HepG2 (cell line): ENCODE results near the gene KLF6. TPM values are rescaled to one million over a fixed set of nuclear protein-coding genes. Genes with fewer than 3 reads are reported as not detected.

Experiments
- ATAC-seq: fragments of 200-7000 bp; cut with Tn5 transposase; 3 replicates; pipeline ENCODE4 v1.9.1; 2020; ENCODE audit warnings: mild to moderate bottlenecking, moderate library complexity
- BruUV-seq: library from RNA; stranded (reverse); fragments of 400-500 nt; replicated peaks from 2 replicates; lab custom pipeline; 2021; lab: Mats Ljungman, UMichigan
- CTCF ChIA-PET: fragments of 300-600 bp; formaldehyde crosslinking; extraction: SDS; loops from one replicate; lab custom pipeline; 2021; ENCODE audit warnings: low total read pairs, inconsistent platforms, low intra/inter-chr PET ratio; lab: Yijun Ruan, JAX
- POLR2A ChIA-PET: fragments of 350-600 bp; sonication (Branson Sonifier 250); formaldehyde crosslinking; loops from one replicate; lab custom pipeline; 2020; ENCODE audit warnings: antibody characterized with exemption, inconsistent platforms; lab: Yijun Ruan, JAX
- DNase-seq: peaks from one replicate; pipeline ENCODE4 v3.0.0-alpha.2; 2015; ENCODE audit warnings: low spot score
- FAIRE-seq: peaks from 3 replicates; lab custom pipeline; 2011; peaks lifted over from hg19 to GRCh38; lab: Jason Lieb, UNC
- H2AFZ ChIP-seq: one replicate; pipeline ENCODE4 v1.6.1; 2011; ENCODE audit warnings: low read length, inconsistent platforms
- H3K27ac ChIP-seq: fragments of 300-600 bp; 3 replicates; pipeline ENCODE4 v1.8.0; 2011; ENCODE audit warnings: mixed run types, mild to moderate bottlenecking, mixed read lengths, low read length, inconsistent platforms; ENCODE audit not compliant: insufficient read depth; ENCODE audit errors: extremely low read length
- H3K27me3 ChIP-seq, 2 experiments: fragments of 200-600 bp in 1 of 2; 2 replicates in 1 of 2; 3 replicates in 1 of 2; pipeline versions ENCODE4 v1.6.0 to v1.8.0; 2011; ENCODE audit warnings: low read length in 2 of 2, mild to moderate bottlenecking in 2 of 2, moderate library complexity in 2 of 2, inconsistent platforms in 1 of 2; ENCODE audit not compliant: insufficient read depth in 2 of 2, control insufficient read depth in 1 of 2
- H3K36me3 ChIP-seq, 2 experiments: fragments of 200-600 bp in 1 of 2; replicated peaks in 1 of 2; 2 replicates in 1 of 2; 3 replicates in 1 of 2; pipeline versions ENCODE4 v1.5.1 to v1.8.0; 2011; ENCODE audit warnings: low read length in 2 of 2, inconsistent platforms in 1 of 2; ENCODE audit not compliant: insufficient read depth in 2 of 2, control insufficient read depth in 1 of 2
- H3K4me1 ChIP-seq: 2 replicates; pipeline ENCODE4 v1.5.1; 2012; ENCODE audit warnings: low read length, inconsistent platforms; ENCODE audit not compliant: insufficient read depth
- H3K4me2 ChIP-seq: 2 replicates; pipeline ENCODE4 v1.6.0; 2011; ENCODE audit warnings: low read depth, low read length, inconsistent platforms
- H3K4me3 ChIP-seq, 3 experiments: fragments of 200-600 bp in 1 of 3; sonication (generic), shearing (Covaris generic) in 1 of 3; replicated peaks in 1 of 3; 2 replicates each; pipeline ENCODE4 v1.5.1; 2011 to 2016; ENCODE audit warnings: low read length in 3 of 3, inconsistent platforms in 2 of 3, low read depth in 2 of 3, mild to moderate bottlenecking in 2 of 3, control low read depth in 1 of 3, mixed read lengths in 1 of 3; ENCODE audit not compliant: insufficient read depth in 1 of 3
- H3K79me2 ChIP-seq: one replicate; pipeline ENCODE4 v1.6.1; 2011; ENCODE audit warnings: low read length, inconsistent platforms; ENCODE audit not compliant: insufficient read depth
- H3K9ac ChIP-seq: 2 replicates; pipeline ENCODE4 v1.6.0; 2011; ENCODE audit warnings: mild to moderate bottlenecking, low read depth, low read length, inconsistent platforms; ENCODE audit not compliant: insufficient read depth
- H3K9me3 ChIP-seq: 2 replicates; pipeline ENCODE4 v1.5.1; 2012; ENCODE audit warnings: mild to moderate bottlenecking, low read length
- H4K20me1 ChIP-seq: 2 replicates; pipeline ENCODE4 v1.6.0; 2011; ENCODE audit warnings: inconsistent platforms, mild to moderate bottlenecking, low read length, moderate library complexity; ENCODE audit not compliant: insufficient read depth
- CBFB ChIP-seq: sonication (generic); formaldehyde crosslinking; IDR thresholded peaks from 2 replicates; pipeline ENCODE4 v1.4.0; 2020; ENCODE audit warnings: missing genetic modification reagents
- FIP1L1 ChIP-seq: fragments of 200-400 bp; formaldehyde crosslinking; IDR thresholded peaks from 2 replicates; pipeline ENCODE4 v1.6.1; 2018; ENCODE audit warnings: low read depth, mild to moderate bottlenecking, low read length, moderate library complexity, borderline replicate concordance; ENCODE audit not compliant: insufficient read depth
- FOSL2 ChIP-seq: sonication (generic); formaldehyde crosslinking; IDR thresholded peaks from 2 replicates; pipeline ENCODE4 v1.4.0; 2020; ENCODE audit warnings: missing genetic modification reagents
- GZF1 ChIP-seq: sonication (generic); formaldehyde crosslinking; IDR thresholded peaks from 2 replicates; pipeline ENCODE4 v1.5.1; 2020; ENCODE audit warnings: mild to moderate bottlenecking, missing genetic modification reagents
- HNRNPL ChIP-seq: fragments of 200-400 bp; formaldehyde crosslinking; IDR thresholded peaks from 2 replicates; pipeline ENCODE4 v1.6.1; 2017; ENCODE audit warnings: mild to moderate bottlenecking, low read depth, low read length
- ISL2 ChIP-seq: sonication (generic); formaldehyde crosslinking; IDR thresholded peaks from 2 replicates; pipeline ENCODE4 v1.5.0; 2020; ENCODE audit warnings: missing genetic modification reagents
- MAFG ChIP-seq: sonication (generic); formaldehyde crosslinking; IDR thresholded peaks from 2 replicates; pipeline ENCODE4 v1.5.1; 2020; ENCODE audit warnings: mild to moderate bottlenecking, missing genetic modification reagents
- POLR2G ChIP-seq: fragments of 200-400 bp; formaldehyde crosslinking; IDR thresholded peaks from 2 replicates; pipeline ENCODE4 v1.6.1; 2018; ENCODE audit warnings: mild to moderate bottlenecking, low read depth, low read length, moderate library complexity
- RBM22 ChIP-seq: fragments of 200-400 bp; formaldehyde crosslinking; optimal IDR thresholded peaks from 2 replicates; pipeline ENCODE3; 2017; ENCODE audit warnings: mild to moderate bottlenecking, low read length, moderate library complexity
- SKIL ChIP-seq: sonication (generic); formaldehyde crosslinking; IDR thresholded peaks from 2 replicates; pipeline ENCODE4 v1.8.0; 2022; ENCODE audit warnings: missing genetic modification reagents, mild to moderate bottlenecking, moderate library complexity, borderline replicate concordance
- TBX3 ChIP-seq: fragments of 450-650 bp; IDR thresholded peaks from 2 replicates; pipeline ENCODE4 v1.6.1; 2017; ENCODE audit warnings: antibody characterized with exemption, mild to moderate bottlenecking, inconsistent platforms, borderline replicate concordance
- ZBTB1 ChIP-seq: sonication (generic); formaldehyde crosslinking; IDR thresholded peaks from 2 replicates; pipeline ENCODE4 v1.4.0; 2020; ENCODE audit warnings: missing genetic modification reagents, borderline replicate concordance
- ZFY ChIP-seq: sonication (generic); formaldehyde crosslinking; IDR thresholded peaks from 2 replicates; pipeline ENCODE4 v1.4.0; 2020; ENCODE audit warnings: missing genetic modification reagents
- ZNF605 ChIP-seq: sonication (generic); formaldehyde crosslinking; IDR thresholded peaks from 2 replicates; pipeline ENCODE4 v1.8.0; 2022; ENCODE audit warnings: mild to moderate bottlenecking, missing genetic modification reagents
- WGBS: methylation state at CpG from one replicate; pipeline ENCODE4 v1.1.6; 2017; ENCODE audit warnings: low lambda C conversion rate; 5-methylcytosine and 5-hydroxymethylcytosine counted together
- in situ Hi-C: cut with HindIII; loops from 2 replicates; pipeline ENCODE4 v1.10.0; 2017; ENCODE audit warnings: low pct_unique_long_range_greater_than_20kb; ENCODE audit not compliant: extremely low pct_ligation_motif_present
- intact Hi-C: fragments of 100-400 bp; cut with micrococcal nuclease; formaldehyde crosslinking; loops from one replicate; pipeline ENCODE4 v1.10.0; 2022; ENCODE audit not compliant: unreplicated experiment
- polyA plus RNA-seq, 8 experiments: library from polyadenylated mRNA; depleted of rRNA in 3 of 8; stranded (reverse) in 7 of 8; unstranded in 1 of 8; fragments of >200 nt; fragmentation: Illumina TruSeq in 4 of 8; extraction: Trizol in 4 of 8; gene quantifications; 2 replicates each; pipeline versions ENCODE4 v1.2.1 to v1.2.3, GENCODE V29; 2011 to 2016; ENCODE audit warnings: low read depth in 4 of 8, missing spikeins in 1 of 8, mixed read lengths in 1 of 8; ENCODE audit not compliant: insufficient read depth in 1 of 8
- total RNA-seq, 5 experiments: library from RNA; depleted of rRNA; stranded (reverse); fragments of >200 nt; fragmentation: Illumina TruSeq; extraction: Trizol; gene quantifications; 2 replicates each; pipeline ENCODE4 v1.2.3, GENCODE V29; 2016; ENCODE audit warnings: low read depth in 1 of 5
- TF ChIP-seq, protein P1 (sequence below): sonication (generic); formaldehyde crosslinking; IDR thresholded peaks from 2 replicates; pipeline ENCODE4 v1.9.0; 2021; ENCODE audit warnings: missing genetic modification reagents, borderline replicate concordance
- TF ChIP-seq, protein P2 (sequence below): sonication (generic); formaldehyde crosslinking; IDR thresholded peaks from 2 replicates; pipeline ENCODE4 v1.5.0; 2020; ENCODE audit warnings: mild to moderate bottlenecking, missing genetic modification reagents

KLF6 gene
- total and polyA plus RNA-seq, 2 of the 13 experiments (the other 11 are each of a cell fraction or from before 2014, with no cell fraction given) = 27.0 to 71.9 TPM

DNA sequence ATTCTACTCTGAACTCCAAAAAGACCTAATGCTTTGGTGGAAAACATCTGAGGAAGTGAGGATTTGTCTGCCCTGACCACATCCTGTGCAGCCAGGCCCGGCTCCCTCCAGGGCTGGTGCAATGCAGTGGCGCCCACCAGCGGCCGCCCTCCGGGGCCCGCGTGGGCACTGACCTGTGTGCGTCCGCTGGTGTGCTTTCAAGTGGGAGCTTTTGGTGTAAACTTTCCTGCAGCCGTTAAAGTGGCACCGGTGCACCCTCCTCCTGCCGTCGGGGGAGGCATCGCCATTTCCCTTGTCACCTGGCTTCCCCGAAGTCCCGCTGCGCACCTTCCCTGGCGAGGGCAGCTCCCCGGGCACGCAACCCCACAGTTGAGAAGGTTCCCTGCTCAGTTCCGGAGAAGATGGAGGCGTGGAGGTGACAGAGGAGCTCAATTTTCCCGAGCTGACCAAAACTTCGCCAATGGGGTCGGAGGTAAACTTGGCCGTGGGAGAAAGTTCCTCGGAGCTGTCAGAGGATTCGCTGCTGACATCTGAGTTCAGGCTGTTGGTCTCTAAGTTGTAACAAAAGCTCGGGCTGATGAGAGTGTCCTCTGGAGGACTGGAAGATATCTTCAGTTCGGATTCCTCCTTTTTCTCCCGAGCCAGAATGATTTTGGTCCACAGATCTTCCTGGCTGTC, 3.4 kb downstream of the KLF6 start (continued):
- peak; percentile 21; the same call in 1 of the 2 replicates for TF ChIP-seq POLR2G
- TF ChIP-seq HNRNPL = peak; percentile 86
- TF ChIP-seq ZFY (CRISPR knock-in tag) = 0 out of 2 replicates have a peak, but pooled peaks have one; percentile 3
- 0 out of 2 replicates have a peak, but pooled peaks have one; percentile 24 for TF ChIP-seq ZNF605
- no peak for TF ChIP-seq ISL2 (CRISPR knock-in tag)
- TF ChIP-seq FOSL2 (CRISPR knock-in tag) = 0 out of 2 replicates have a peak, but pooled peaks have one; percentile 12
- TF ChIP-seq TBX3 = no peak

DNA sequence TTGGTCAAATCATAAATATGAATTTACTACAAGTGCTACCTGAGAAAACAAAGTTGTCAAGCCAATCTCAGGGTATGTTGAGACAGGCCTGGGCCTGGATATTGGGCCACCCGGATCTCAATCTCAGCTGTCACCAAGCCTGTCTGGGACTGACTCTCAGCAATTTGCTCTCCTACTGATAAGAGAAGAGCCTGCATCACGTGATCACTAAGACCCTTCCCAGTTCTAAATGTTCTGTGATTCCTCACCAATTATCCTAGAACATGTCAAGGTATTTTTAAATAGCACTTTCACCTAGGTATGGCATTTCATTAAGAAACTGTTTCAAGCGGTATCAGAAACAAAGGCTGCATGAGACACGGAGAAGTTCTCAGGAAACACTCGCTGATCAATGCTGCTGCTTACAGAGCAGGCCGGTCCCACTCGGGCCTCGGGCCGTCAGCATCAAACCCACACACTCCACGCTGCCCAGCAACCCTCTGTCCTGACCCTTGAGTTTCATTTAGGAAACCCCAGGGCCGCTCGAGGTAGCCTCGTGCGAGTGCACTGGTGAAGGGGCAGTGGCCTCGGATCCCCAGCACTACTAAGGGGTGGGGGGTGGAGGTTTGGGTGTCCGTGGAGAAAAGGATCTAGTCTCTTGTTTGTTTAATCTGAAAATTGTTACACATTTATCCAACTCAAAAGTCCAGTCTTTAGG, 4.1 kb downstream of the KLF6 start:
- DNase-seq = no peak
- ChIA-PET POLR2A (interaction anchor here (0.8 to 5.5 kb wide), 6 partner anchors 11 to 71 kb away, joined by 3 to 129 read pairs (median 6); no protein-coding TSS in a partner anchor), CTCF (no interaction called here)
- H3K4me1 ChIP-seq = peaks cover 50% of the 10 kb centered on the region
- intact Hi-C loops (loop anchor here (5.0 kb wide), 1 partner anchor 876 kb away; no protein-coding TSS in a partner anchor), in situ Hi-C loops (loop anchor here (5.0 kb wide), 1 partner anchor 106 kb away; no protein-coding TSS in a partner anchor)
- ATAC-seq = no peak
- H3K9me3 ChIP-seq = no peaks in the 10 kb centered on the region
- 77% methylated on average over 11 of the region's 16 CpGs for WGBS
- H3K27ac ChIP-seq = peak overlapping the region; percentile 25
- no peak overlapping the region for H2AFZ ChIP-seq
- H3K27me3 ChIP-seq = no peaks in the 10 kb centered on the region; a peak in 1 of 5 replicates
- H3K4me3 ChIP-seq = peak overlapping the region; percentile 81 to 98 (median 96)
- no TSS peak for BruUV-seq
- H3K36me3 ChIP-seq = peaks cover 25 to 57% of the 10 kb centered on the region in 2 experiments
- no peak for FAIRE-seq
- peaks cover 65% of the 10 kb centered on the region for H3K79me2 ChIP-seq
- H3K9ac ChIP-seq = peak overlapping the region; percentile 99
- peaks cover 69% of the 10 kb centered on the region for H4K20me1 ChIP-seq
- peak overlapping the region; percentile 80 for H3K4me2 ChIP-seq
- TF ChIP-seq CBFB (CRISPR knock-in tag) (no peak), ZBTB1 (no peak), FIP1L1 (0 out of 2 replicates have a peak, but pooled peaks have one; percentile 28), GZF1 (CRISPR knock-in tag) (no peak), MAFG (CRISPR knock-in tag) (no peak), RBM22 (peak; percentile 11), SKIL (peak; percentile 26; the same call in 1 of the 2 replicates)
- TF ChIP-seq, protein P1, sequence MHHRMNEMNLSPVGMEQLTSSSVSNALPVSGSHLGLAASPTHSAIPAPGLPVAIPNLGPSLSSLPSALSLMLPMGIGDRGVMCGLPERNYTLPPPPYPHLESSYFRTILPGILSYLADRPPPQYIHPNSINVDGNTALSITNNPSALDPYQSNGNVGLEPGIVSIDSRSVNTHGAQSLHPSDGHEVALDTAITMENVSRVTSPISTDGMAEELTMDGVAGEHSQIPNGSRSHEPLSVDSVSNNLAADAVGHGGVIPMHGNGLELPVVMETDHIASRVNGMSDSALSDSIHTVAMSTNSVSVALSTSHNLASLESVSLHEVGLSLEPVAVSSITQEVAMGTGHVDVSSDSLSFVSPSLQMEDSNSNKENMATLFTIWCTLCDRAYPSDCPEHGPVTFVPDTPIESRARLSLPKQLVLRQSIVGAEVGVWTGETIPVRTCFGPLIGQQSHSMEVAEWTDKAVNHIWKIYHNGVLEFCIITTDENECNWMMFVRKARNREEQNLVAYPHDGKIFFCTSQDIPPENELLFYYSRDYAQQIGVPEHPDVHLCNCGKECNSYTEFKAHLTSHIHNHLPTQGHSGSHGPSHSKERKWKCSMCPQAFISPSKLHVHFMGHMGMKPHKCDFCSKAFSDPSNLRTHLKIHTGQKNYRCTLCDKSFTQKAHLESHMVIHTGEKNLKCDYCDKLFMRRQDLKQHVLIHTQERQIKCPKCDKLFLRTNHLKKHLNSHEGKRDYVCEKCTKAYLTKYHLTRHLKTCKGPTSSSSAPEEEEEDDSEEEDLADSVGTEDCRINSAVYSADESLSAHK = no peak
- TF ChIP-seq, protein P2, sequence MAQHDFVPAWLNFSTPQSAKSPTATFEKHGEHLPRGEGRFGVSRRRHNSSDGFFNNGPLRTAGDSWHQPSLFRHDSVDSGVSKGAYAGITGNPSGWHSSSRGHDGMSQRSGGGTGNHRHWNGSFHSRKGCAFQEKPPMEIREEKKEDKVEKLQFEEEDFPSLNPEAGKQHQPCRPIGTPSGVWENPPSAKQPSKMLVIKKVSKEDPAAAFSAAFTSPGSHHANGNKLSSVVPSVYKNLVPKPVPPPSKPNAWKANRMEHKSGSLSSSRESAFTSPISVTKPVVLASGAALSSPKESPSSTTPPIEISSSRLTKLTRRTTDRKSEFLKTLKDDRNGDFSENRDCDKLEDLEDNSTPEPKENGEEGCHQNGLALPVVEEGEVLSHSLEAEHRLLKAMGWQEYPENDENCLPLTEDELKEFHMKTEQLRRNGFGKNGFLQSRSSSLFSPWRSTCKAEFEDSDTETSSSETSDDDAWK (CRISPR knock-in tag) = no peak
